ENCODE measurements around the gene HIC1. TPM values are rescaled to one million over a fixed set of nuclear protein-coding genes. Genes with fewer than 3 reads are reported as not detected.

HIC1 gene
- total and polyA plus RNA-seq, 2 of the 4 experiments (the other 2 are of a cell fraction) = 10.4 to 23.0 TPM

DNA sequence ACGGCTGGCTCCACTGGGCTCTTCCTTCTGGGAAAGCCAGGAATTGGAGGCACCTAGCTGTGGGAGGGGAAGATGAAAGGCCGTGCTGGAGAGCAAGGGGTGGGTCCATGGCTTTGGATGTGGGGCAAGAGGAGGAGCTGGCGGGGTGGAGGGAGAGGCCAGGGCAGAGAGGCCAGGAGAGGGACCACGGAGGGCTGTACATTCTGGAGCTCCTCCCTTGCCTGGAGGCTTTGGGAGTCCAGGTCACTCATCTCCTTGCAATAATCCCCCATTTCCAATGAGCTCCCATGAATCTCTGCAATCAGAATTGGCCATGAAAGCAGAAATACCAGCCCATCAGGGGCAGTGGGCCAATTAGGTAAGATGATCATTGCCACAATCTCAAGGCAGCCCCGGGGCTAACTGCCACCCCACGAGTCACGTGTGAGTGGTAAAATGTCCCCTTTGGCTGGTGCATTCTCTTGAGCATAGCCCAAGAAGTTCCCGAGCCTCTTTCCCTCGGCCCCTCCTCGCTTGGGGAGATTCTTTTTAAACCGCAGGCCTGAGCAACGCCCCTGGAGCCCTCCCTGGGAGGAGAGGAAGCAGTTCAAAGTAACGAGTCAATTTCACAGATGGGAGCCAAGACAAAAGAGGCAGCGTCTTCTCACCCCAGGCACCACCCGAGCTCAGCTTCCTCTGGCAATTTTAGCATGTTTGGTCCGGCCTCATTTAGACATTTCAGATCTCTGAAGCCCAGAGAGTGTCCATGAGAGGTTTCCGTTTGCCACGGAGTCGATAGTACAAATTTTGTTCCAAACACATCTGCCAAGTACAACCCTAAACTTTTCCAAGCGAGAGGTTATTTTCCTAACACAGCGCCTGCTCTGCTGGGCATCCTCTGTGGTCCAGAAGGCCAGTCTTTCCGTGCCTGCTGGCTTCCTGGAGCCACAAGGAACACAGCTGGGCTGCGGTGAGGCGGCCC, 43.2 kb upstream of the HIC1 start:
- Histone ChIP-seq H3K14ac (replicated peaks; ENCODE audit: low read depth, low read length) (no peak overlapping the region), H3K27ac (ENCODE audit: insufficient read depth, low read length) (no peak overlapping the region), H2AK9ac (replicated peaks; ENCODE audit: low read depth, low read length, poor library complexity) (peak overlapping the region; percentile 44), H3K56ac (ENCODE audit: extremely low read depth, insufficient read depth, low read length) (no peak overlapping the region), H2AFZ (replicated peaks; ENCODE audit: low read length, poor library complexity) (peak overlapping the region; percentile 90), H3K9me3 (ENCODE audit: control insufficient read depth, insufficient read depth, low read length) (peaks cover 2% of the 10 kb centered on the region; the same call in 1 of the 2 replicates), H3K4me1 (ENCODE audit: control insufficient read depth, insufficient read depth, low read length) (peaks cover 8% of the 10 kb centered on the region; the same call in 1 of the 2 replicates), H2BK15ac (ENCODE audit: low read depth, low read length) (no peak overlapping the region), H3K79me1 (ENCODE audit: low read depth in 1 of 2, low read length in 2 of 2) (no peaks in the 10 kb centered on the region), H2BK20ac (ENCODE audit: low read depth, low read length) (no peak overlapping the region; the same call in 1 of the 2 replicates), H3K36me3 (ENCODE audit: control insufficient read depth, insufficient read depth, low read length) (no peaks in the 10 kb centered on the region), H4K91ac (ENCODE audit: insufficient read depth, low read depth, low read length) (no peak overlapping the region), H2AK5ac (ENCODE audit: low read depth, low read length) (no peak overlapping the region), H3K4me2 (ENCODE audit: low read depth, low read length) (peak overlapping the region; percentile 27; the same call in 1 of the 2 replicates), H4K20me1 (ENCODE audit: insufficient read depth, low read length) (no peaks in the 10 kb centered on the region), H3K9ac (ENCODE audit: low read depth, low read length) (no peak overlapping the region), H3K23ac (ENCODE audit: low read depth, low read length) (peak overlapping the region; percentile 32; the same call in 1 of the 2 replicates), H4K8ac (ENCODE audit: low read depth in 2 of 2, low read length in 2 of 2) (peak overlapping the region in 1 of 2 experiments; percentile 54; a peak in 1 of 4 replicates), H3K9me1 (ENCODE audit: insufficient read depth, low read length) (no peaks in the 10 kb centered on the region), H4K5ac (ENCODE audit: low read depth, low read length) (no peak overlapping the region), H2BK5ac (ENCODE audit: low read depth, low read length, poor library complexity, severe bottlenecking) (no peak overlapping the region), H3K4ac (ENCODE audit: low read depth, low read length) (no peak overlapping the region), H3K18ac (ENCODE audit: low read depth, low read length) (no peak overlapping the region), H2BK120ac (ENCODE audit: low read depth, low read length) (peak overlapping the region; percentile 10; the same call in 1 of the 2 replicates), H3K27me3 (ENCODE audit: control insufficient read depth, insufficient read depth, low read length) (peaks cover 23% of the 10 kb centered on the region), H3K4me3 (ENCODE audit: insufficient read depth, low read depth, low read length) (no peak overlapping the region)
- TF ChIP-seq NFE2L2 (IDR thresholded peaks at IDR 0.05; ENCODE audit: low read depth, low read length) (no peak), RAD21 (IDR thresholded peaks at IDR 0.05; ENCODE audit: low read length) (no peak), POLR2A (IDR thresholded peaks at IDR 0.05; ENCODE audit: low read depth, low read length) (no peak), MXI1 (IDR thresholded peaks at IDR 0.05; ENCODE audit: borderline replicate concordance, low read depth, low read length) (no peak), FOS (IDR thresholded peaks at IDR 0.05; ENCODE audit: low read depth, low read length) (no peak), MAZ (IDR thresholded peaks at IDR 0.05; ENCODE audit: borderline replicate concordance, low read depth, low read length) (no peak), BHLHE40 (IDR thresholded peaks at IDR 0.05; ENCODE audit: low read depth, low read length) (no peak), RFX5 (IDR thresholded peaks at IDR 0.05; ENCODE audit: low read depth, low read length) (no peak)
- TF ChIP-seq, protein P1, sequence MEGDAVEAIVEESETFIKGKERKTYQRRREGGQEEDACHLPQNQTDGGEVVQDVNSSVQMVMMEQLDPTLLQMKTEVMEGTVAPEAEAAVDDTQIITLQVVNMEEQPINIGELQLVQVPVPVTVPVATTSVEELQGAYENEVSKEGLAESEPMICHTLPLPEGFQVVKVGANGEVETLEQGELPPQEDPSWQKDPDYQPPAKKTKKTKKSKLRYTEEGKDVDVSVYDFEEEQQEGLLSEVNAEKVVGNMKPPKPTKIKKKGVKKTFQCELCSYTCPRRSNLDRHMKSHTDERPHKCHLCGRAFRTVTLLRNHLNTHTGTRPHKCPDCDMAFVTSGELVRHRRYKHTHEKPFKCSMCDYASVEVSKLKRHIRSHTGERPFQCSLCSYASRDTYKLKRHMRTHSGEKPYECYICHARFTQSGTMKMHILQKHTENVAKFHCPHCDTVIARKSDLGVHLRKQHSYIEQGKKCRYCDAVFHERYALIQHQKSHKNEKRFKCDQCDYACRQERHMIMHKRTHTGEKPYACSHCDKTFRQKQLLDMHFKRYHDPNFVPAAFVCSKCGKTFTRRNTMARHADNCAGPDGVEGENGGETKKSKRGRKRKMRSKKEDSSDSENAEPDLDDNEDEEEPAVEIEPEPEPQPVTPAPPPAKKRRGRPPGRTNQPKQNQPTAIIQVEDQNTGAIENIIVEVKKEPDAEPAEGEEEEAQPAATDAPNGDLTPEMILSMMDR (conservative IDR thresholded peaks at IDR 0.05; ENCODE audit: low read depth, low read length) = no peak
- TF ChIP-seq, protein P2, sequence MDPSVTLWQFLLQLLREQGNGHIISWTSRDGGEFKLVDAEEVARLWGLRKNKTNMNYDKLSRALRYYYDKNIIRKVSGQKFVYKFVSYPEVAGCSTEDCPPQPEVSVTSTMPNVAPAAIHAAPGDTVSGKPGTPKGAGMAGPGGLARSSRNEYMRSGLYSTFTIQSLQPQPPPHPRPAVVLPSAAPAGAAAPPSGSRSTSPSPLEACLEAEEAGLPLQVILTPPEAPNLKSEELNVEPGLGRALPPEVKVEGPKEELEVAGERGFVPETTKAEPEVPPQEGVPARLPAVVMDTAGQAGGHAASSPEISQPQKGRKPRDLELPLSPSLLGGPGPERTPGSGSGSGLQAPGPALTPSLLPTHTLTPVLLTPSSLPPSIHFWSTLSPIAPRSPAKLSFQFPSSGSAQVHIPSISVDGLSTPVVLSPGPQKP (IDR thresholded peaks at IDR 0.05; ENCODE audit: borderline replicate concordance, low read depth, low read length) = no peak
- TF ChIP-seq, protein P3, sequence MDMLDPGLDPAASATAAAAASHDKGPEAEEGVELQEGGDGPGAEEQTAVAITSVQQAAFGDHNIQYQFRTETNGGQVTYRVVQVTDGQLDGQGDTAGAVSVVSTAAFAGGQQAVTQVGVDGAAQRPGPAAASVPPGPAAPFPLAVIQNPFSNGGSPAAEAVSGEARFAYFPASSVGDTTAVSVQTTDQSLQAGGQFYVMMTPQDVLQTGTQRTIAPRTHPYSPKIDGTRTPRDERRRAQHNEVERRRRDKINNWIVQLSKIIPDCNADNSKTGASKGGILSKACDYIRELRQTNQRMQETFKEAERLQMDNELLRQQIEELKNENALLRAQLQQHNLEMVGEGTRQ (IDR thresholded peaks at IDR 0.05; ENCODE audit: low read depth, low read length) = no peak
- dilution Hi-C loops (cut with HindIII; ENCODE audit: low sequenced_read_pairs, unreplicated experiment) = no loop called here
- in situ Hi-C loops (cut with MboI; ENCODE audit: low sequenced_read_pairs) = no loop called here
- ATAC-seq (ENCODE audit: low read depth) (peak; percentile 80), DNase-seq (no peak)
- ChIA-PET POLR2A (ENCODE audit: unreplicated experiment) (no interaction called here), CTCF (no interaction called here)
- BruUV-seq (replicated peaks) = no TSS peak
- intact Hi-C loops (cut with micrococcal nuclease) = no loop called here
- WGBS, 2 experiments (ENCODE audit: extremely low coverage in 2 of 2, insufficient read length in 1 of 2) = 37% methylated on average over 12 of the region's 24 CpGs; no CpG with 5 or more reads in 1 of the 2 experiments
